Subcutaneous adipose tissue (tissue), 4 donors: ENCODE data around the gene PFDN2. TPM values are rescaled to one million over a fixed set of nuclear protein-coding genes. Genes with fewer than 3 reads are reported as not detected.

Experiments used
- CTCF ChIP-seq: fragments of 450-650 bp; IDR thresholded peaks from one replicate; pipeline ENCODE4 v1.5.1; 2016; ENCODE audit warnings: low read depth, mild to moderate bottlenecking, control low read depth, antibody characterized with exemption, moderate library complexity
- total RNA-seq, 4 donors: library from RNA; depleted of rRNA; stranded (reverse); fragments of >200 nt; gene quantifications; one replicate each; pipeline ENCODE4 v1.1.0, GENCODE V29; 2016

PFDN2 gene
- total RNA-seq, 4 donors from 2014 or later, result 35.0 to 57.1 (median 42.5) TPM

GRCh38 chr1:161133220-161133740 lies 15.4 kb upstream of the PFDN2 start:
- TF ChIP-seq CTCF, result no peak

DNA sequence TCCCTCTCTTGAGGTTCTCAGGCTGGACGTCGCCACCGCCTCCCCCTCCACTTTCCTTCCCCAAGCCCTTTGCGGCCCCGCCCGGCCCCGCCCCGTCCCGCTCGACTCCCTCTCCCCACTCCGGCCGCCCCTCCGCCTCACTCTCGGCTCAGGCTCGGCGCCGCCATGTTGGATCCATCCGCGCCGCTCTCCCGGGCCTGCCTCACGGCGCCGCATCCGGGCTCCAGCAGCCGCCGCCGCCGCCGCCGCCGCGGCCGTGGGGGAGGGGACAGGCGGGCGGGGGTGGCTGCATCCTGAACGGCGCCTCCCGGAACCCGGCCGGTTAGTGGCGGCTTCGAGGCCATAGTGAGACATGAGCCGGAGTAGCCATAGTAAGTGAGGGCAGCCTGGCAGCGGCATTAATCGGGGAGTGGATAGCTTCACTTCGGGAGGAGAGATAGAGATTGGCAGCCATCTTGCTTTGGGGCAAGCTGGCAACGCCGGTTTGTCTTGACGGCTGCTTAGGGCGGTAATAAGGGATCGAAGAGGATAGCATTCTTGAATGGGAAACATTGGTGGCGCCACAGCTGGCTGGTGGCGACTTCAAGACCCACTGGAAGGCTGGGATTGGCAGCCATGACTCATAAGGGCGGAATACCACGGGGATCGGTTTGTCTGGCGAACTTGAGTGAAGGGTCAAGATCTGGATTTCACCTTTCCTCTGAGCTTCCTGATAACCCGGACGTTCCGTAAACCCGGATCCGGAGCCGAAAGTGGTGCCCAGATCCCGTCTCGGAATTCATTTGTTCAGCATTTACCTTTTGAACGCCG lies 14.8 kb upstream of the PFDN2 start, which contains the start of gene DEDD:
DEDD (minus strand) TSS at position 258 of the 810 bp plus-strand sequence. CDS start 8,205 bp downstream, outside the sequence.
- no peak for TF ChIP-seq CTCF

GRCh38 chr1:161131523-161132409 lies 13.9 kb upstream of the PFDN2 start:
- no peak for TF ChIP-seq CTCF

GRCh38 chr1:161130266-161130665 lies 12.4 kb upstream of the PFDN2 start:
- no peak for TF ChIP-seq CTCF

DNA sequence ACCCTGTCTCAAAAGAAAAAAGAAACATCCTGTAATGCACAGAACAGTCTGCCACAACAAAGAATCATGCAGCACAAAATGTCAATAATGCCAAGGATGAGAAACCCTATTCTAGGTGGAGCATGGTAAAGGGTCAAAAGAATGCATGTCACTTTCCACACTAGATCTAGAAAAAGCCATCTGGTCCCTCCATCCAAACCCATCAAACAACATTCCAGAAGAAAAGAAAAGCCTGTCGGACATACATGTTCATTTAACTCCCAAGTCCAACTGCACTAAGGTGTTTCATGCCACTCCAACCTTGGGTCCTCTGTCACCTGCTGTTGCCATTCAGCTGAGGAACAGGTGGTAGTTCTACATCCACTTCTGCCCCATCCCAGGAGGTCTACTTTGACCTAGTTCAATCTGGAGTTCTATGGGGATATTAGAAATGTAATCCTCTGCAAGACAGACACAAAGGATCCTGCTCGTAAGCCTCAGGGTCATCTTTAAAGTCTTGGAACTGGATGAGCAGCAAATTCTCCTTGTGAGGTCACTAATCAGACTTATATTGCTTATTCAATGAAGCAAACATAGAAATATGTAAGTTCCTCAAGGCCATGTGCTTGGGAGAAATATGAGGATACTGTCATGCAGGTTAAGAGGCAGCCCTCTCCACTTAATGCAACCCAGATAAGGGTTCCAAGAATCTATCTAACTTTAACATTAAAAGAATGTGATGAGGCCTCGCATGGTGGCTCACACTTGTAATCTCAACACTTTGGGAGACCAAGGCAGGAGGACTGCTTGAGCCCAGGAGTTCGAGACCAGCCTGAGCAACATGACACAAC lies 11.0 kb upstream of the PFDN2 start:
- no peak for TF ChIP-seq CTCF

- no peak for TF ChIP-seq CTCF
These were observed 9.8 kb upstream of the PFDN2 start for GRCh38 chr1:161127649-161128048.
